NCI-H2081 treated with DMSO at 0.1 percent for 48 hours (cell line): ENCODE results near the gene GUCA1A.

Source experiments
- DNase-seq: peaks from one replicate; lab custom pipeline; 2025; lab: John Stamatoyannopoulos, UW

GUCA1A gene

GRCh38 chr6:42173101-42173500 lies at the start of gene GUCA1A:
GUCA1A (plus strand) TSS chr6:42173364; CDS start chr6:42173614, 250 bp downstream.
- DNase-seq, result no peak

GRCh38 chr6:42123379-42124103 lies 49.6 kb upstream of the GUCA1A start:
- no peak for DNase-seq

- DNase-seq, result no peak
Observed at GRCh38 chr6:42124223-42124836, 48.8 kb upstream of the GUCA1A start.

- DNase-seq, result no peak
Observed at GRCh38 chr6:42125231-42125630, 47.9 kb upstream of the GUCA1A start.

DNA sequence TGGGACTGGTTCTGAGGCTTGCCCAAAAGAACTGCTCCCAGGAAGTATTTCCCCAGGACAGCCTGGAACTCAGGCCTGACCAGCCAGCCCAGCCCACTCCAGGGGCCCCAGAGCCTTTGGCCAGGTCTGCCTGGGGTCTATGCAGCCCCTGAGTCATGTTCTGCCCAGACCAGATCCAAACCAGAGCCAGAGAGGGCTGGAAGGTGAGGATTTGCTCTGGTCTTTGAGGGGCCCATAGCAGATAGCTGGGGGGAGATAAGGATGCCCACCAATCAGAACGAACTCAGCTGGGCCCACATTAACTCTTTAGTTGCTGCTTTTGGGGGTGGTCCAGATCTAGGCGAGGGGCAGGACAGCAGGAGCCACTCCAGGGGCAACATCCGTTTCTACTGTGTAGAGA lies 47.5 kb upstream of the GUCA1A start:
- DNase-seq, result no peak

GRCh38 chr6:42128460-42129359 lies 44.5 kb upstream of the GUCA1A start:
- DNase-seq, result no peak

DNA sequence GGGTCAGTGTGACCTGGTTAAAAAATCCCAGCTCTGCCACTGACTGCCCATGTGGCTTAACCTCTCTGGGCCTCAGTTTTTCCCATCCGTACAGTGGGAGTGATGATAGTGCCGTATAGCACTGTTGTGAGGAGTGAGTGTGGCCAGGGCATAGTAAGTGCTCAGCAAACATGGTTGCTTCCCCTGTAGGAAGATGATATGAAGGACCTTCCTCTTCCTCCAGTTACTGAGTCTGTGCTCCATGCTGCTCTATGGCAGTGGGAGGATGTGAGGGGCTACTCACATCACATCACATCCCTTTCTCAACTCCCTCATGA lies 43.8 kb upstream of the GUCA1A start:
- DNase-seq, result no peak

DNA sequence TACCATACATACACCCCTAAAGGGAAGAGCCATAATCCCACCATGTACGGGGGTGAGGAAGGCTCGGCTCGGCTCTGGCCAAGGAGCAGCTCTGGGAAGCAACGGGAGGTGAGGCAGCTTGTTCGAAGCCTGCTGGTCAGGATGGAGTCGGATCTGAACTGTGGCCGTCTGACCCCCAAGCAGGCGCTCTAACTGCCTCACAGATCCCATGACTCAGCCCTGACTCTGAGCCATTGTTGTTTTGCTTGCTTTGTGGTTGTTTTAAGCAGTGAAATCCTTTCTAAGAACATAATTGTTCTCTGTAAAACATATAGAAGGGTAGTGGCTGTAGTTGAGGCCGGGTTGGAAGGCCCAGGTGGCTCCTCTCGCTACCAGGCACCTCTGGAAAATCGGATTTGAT lies 41.6 kb upstream of the GUCA1A start:
- DNase-seq, result no peak

DNA sequence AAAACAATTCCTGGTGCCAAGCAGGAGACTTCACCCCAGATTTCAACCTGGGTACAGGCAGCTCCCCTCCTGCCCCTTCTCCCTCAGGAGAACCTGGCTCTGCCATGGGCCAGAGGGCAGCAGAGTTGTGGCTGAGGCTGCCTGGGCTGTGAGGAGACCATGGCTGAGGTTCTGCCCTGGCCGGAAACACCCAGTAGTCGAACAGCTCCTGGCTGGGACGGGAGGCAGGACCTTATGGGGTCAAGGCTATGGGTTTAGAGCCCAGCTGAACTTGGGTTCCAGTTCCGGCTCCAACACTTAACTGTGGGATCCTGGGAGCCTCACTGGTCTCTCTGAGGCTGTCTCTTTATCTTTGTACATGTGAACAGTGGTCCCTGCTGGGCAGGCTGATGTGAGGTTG lies 39.2 kb upstream of the GUCA1A start:
- DNase-seq, result no peak

DNA sequence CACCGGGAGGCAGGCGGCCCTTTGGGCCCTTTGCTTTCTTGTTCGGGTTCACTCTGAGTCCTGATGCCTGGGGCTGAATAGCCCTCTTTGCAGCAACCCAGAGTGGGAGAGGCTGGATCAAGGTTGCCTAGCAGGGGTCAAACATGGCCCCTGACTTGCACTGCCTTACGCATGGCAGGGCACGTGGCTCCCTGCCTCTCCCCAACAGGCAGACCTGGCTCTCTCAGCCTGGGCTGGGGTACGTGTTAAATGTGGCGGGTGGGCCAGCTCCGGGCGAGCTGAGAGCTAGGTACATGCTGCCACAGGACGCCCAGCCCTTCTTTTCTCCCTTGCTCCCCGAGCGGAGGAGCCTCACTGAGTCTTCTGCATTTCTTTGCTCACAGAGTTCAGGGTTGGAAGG lies 38.0 kb upstream of the GUCA1A start:
- DNase-seq, result no peak

- DNase-seq, result no peak
Observed at GRCh38 chr6:42135722-42136121, 37.4 kb upstream of the GUCA1A start.

- no peak for DNase-seq
Observed at GRCh38 chr6:42136508-42137193, 36.5 kb upstream of the GUCA1A start.

DNA sequence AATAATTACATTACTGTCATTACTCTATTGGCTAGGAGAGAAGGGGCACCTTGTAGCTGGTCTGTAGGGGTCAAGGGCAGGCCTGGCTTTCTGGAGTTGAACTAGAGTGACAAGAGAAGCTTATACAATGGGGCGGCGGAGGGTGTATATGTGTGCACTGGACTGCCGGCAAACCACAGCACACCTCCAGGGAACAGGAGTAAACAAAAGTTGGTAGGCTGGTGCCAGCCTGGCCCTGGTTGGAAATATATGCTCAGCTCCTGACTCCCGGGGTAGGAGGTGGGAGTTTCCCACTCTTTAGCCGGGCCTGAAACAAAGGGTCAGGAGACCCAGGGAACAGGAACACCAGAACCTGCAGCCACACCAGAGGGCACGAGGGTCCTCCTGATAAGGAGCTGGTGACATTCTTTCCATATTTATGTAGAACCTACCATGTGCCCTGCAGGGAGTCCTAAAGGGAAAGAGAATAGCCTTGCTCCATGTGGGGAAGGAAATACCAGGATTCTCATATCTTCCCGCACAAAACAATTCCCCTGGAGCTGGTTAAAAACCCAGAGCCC lies 35.9 kb upstream of the GUCA1A start:
- no peak for DNase-seq

- no peak for DNase-seq
Observed at GRCh38 chr6:42138190-42138589, 35.0 kb upstream of the GUCA1A start.

GRCh38 chr6:42138630-42139619 lies 34.2 kb upstream of the GUCA1A start:
- no peak for DNase-seq

GRCh38 chr6:42140032-42140431 lies 33.1 kb upstream of the GUCA1A start:
- no peak for DNase-seq

- DNase-seq, result no peak
Observed at GRCh38 chr6:42140756-42141602, 32.2 kb upstream of the GUCA1A start.

DNA sequence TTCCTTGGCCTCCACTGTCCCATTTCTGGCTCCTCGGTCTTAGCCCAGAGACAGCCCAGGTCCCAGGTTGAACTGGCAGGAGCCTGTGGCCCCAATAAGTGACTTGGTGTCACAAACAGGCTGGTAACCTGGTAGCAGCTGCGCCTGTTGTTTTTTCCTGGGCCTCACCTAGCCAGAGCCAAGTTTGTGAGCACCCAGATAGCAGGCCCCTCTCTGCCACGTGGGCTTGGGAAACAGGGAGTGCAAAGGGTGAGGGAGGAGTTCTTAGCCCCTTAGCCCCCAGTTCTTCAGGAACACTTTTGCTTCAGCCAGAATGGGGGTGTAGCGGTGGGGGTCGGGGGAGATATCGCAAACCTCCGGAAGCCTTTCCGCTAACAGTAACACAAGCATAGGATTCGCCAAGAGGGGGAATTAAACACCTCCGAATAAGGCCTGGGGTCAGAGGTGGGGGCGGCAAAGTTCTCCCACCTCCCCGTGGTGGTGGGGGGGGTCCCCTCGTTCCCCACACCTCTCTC lies 31.5 kb upstream of the GUCA1A start:
- no peak for DNase-seq

DNA sequence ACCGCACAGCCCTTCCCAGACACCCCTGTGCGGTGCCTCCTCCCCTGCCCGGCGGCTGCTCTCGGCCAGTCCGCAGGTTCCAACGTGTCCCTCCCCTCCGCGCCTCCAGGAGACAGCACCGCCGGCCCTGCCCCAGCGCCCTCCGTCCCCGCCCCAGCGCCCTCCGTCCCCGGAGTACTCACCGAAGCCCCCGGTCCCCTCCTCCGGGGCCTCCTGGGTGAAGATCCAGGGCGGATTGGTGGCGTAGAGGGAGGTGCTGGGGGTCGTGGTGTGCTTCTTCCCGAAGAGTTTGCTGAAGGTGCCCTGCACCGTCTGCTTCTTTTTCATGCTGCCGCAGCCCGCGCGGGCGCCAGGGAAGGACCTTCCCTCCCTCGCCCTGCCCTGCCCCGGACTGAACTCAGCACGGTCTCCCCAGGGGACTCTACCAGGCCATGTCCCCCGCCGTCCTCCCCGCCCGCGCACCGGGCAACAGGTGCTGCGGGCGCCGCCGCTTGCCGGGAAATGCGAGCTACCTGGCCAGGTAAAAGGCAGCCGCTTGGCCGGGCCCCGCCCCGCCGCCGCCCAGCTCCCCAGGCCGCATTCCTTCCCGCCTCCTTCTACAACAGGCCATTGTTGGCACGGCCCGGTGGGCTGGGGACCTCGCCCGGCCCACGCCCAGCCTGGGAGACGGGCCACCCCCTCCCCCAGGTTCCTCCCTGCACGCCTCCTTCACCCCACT lies 30.9 kb upstream of the GUCA1A start, which contains the start of gene C6orf132:
TSS of gene C6orf132 (minus strand) at position 503 of the 718 bp plus-strand sequence. CDS start at position 327, 176 bp downstream.
- DNase-seq, result no peak
